HG03460 (cell line): ENCODE results near the gene LRIG1.

Experiments used
- ATAC-seq: cut with Tn5 transposase; IDR thresholded peaks from one replicate; pipeline ENCODE4 v1.9.1; 2021; ENCODE audit not compliant: unreplicated experiment

The LRIG1 gene

GRCh38 chr3:66490984-66491383, 9.8 kb downstream of the LRIG1 start:
- ATAC-seq: no peak

- ATAC-seq: no peak
Measured at GRCh38 chr3:66490214-66490613, 10.6 kb downstream of the LRIG1 start.

DNA sequence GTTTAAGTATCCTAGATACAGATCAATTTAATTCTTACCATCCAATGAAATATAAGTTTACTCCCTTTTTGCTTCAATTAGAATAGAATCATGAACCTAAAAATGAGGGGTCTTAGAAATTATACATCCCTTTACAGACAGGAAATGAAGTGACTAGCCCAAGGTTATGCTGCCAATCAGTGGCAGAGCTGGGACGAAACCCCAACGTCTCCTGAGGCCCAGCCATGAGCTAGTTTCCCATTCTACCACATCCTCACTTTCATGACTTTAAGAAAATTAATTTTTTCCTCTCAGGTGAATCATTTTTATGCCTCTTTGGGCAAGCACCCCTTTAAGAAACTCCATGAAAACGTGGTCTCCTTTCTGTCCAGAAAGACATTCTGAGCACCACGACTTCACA, 11.2 kb downstream of the LRIG1 start:
- ATAC-seq: no peak

DNA sequence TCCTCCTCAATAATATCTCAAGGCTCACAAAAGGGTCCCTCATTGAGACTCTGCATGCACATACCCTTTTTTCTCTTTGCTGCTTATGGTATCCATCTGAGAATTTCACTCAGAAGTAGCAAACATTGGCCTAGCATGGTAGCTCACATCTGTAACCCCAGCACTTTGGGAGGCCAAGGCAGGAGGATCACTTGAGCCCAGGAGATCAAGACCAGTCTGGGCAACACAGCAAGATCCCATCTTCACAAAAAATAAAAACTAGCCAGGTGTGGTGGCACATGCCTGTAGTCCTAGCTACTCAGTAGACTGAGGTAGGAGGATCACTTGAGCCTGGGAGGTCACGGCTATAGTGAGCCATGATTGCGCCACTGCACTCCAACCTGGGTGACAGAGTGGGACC, 11.7 kb downstream of the LRIG1 start:
- no peak for ATAC-seq

GRCh38 chr3:66488492-66488891, 12.3 kb downstream of the LRIG1 start:
- ATAC-seq: no peak

GRCh38 chr3:66487465-66487864, 13.4 kb downstream of the LRIG1 start:
- ATAC-seq: no peak

- ATAC-seq: no peak
Measured at GRCh38 chr3:66486646-66487045, 14.2 kb downstream of the LRIG1 start.

DNA sequence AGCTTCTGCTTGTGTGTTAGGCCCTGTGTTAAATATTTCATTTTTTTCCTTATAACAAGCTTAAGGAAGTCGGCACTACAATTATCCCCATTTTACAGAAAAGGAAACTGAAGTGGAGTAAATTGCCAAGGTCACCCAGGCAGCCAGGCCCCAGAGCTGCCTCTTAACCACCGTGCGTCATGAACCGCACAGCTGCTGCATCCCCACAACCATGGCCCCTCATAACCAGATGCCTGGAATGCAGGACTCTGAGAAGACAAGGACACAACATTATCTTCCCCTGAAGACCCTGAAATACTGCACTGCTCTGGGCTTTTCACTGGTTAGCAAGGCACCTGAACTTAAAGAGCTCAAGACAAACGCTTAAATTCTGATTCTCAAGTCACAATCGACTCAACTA, 14.6 kb downstream of the LRIG1 start:
- no peak for ATAC-seq

GRCh38 chr3:66485291-66485968, 15.4 kb downstream of the LRIG1 start:
- no peak for ATAC-seq

- no peak for ATAC-seq
Measured at GRCh38 chr3:66484106-66484844, 16.5 kb downstream of the LRIG1 start.

GRCh38 chr3:66483409-66483906, 17.4 kb downstream of the LRIG1 start:
- ATAC-seq: peak; percentile 47

- no peak for ATAC-seq
Measured at GRCh38 chr3:66483006-66483405, 17.8 kb downstream of the LRIG1 start.

DNA sequence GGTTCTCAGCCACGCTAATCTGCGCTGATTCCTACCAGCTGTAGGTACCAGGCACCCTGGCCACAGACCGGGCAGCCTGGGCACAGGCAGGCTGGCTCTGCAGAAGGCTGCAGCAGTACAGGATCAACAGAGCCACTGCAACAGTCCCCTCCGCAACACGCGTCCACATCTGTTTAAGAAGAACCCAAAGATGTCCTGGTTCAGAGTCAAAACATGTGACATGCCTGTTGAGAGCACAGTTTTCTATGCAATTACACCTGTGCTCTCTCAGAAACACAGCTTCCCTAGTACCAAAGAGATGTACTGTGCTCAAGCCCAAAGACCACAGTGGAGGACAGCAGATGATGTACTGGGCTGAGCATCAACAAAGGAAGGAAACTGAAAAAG, 18.8 kb downstream of the LRIG1 start:
- no peak for ATAC-seq

- no peak for ATAC-seq
Measured at GRCh38 chr3:66481071-66482017, 19.5 kb downstream of the LRIG1 start.

DNA sequence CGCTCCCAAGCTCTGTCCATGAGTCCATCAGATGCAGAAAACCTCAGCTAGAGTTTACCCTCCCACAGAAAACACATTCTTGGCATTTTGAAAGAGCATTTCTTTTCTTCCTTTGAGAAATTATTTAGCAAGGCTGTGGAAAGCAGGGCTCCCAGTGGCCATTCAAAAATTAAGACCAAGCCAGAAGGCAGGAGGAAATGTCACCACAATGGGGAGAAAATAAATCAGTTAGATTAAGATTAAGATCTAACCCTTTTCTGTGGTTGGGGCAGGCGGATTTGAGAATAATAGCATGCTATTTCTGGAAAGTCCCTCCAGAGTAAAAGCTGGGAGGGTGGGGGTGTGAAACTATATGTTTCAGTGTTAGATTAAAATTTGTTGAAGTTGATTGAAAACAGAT, 20.2 kb downstream of the LRIG1 start:
- ATAC-seq: no peak

DNA sequence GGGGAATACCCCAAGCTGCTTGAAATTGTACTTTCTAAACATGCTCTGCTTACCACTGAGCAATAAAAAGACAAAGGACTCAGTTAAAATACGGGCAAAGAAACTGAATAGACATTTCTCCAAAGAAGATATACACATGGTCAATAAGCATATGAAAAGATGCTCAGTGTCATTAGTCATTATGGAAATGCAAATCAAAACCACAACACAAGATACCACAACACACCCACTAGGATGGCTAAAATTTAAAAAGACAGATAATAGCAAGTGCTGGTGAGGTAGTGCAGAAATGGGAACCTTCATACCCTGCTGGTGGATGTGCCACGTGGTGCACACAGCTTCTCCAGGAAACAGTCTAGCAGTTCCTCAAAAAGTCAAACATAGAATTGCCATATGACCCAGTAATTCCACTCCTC, 21.3 kb downstream of the LRIG1 start:
- ATAC-seq: no peak

GRCh38 chr3:66478960-66479359, 21.9 kb downstream of the LRIG1 start:
- ATAC-seq: no peak

GRCh38 chr3:66477856-66478255, 23.0 kb downstream of the LRIG1 start:
- no peak for ATAC-seq

DNA sequence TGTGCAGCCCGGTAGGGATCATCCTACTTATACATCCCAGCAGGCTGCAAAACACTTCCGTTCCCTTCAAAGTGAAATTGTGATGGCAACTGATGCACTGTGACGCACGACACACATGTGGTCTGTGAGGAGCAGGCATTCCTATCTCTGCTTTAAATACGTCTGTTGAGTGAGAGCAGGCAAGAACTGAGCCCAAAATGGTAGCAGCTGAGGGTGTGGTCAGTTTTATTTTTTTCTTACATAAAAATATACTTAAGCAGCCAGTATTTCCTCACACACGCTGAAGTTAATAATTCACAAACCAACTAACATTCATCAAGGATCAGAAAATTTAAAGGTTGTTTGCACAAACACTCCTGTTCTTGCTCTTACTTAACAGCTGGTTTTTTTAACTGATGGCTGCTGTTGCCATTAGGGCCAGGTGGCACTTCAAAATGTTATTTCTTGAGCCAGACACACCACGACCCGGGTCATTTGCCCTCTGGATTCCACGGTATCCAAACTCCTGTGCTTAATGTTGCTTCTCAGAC, 23.9 kb downstream of the LRIG1 start:
- ATAC-seq: no peak

DNA sequence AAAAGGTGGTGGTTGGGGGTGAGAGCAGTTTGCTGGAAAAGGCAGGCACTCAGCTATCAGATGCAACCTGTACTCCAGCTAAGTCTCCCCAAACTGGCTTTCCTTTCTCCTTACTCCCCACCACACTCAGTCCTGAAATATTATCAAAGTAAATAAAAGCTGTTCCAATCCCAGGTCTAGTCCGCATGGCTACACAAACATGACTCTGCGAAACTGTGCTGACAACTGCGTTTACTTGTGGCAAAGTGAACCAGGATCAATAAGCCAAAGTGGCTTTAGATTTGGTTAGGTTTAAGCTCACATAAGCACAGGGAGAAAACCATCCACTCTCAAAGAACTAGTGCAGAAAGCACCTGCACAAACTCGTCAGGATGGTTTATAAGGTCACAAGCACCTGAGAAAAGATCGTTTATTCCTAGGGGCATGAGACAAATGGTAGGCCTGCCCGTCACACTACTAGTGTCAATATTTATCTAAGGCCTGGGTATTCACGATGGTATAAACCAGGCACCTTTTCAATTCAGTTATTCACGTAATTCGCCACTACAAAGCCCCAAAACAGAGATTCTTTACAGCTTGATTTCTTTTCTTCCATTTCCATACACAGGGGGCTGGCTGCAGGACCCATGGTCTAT, 25.3 kb downstream of the LRIG1 start:
- ATAC-seq: no peak

GRCh38 chr3:66473692-66474091, 27.1 kb downstream of the LRIG1 start:
- ATAC-seq: no peak
